ENCODE results near the gene LDHAL6A. TPM values are rescaled to one million over a fixed set of nuclear protein-coding genes. Genes with fewer than 3 reads are reported as not detected.

LDHAL6A gene
- total and polyA plus RNA-seq, 5 donors from 2014 or later, result 0.08 TPM; not detected in 4

GRCh38 chr11:18466402-18466801 is 10.7 kb downstream of the LDHAL6A start:
- Histone ChIP-seq H3K4me1 (ENCODE audit: control insufficient read depth, insufficient read depth, low read length, poor library complexity, severe bottlenecking) (no peaks in the 10 kb centered on the region), H3K27me3 (ENCODE audit: control insufficient read depth, insufficient read depth, low read length) (no peaks in the 10 kb centered on the region), H3K27ac (ENCODE audit: insufficient read depth, low read length, poor library complexity, severe bottlenecking) (no peak overlapping the region), H3K4me3 (ENCODE audit: low read depth, low read length) (no peak overlapping the region), H3K36me3 (ENCODE audit: control insufficient read depth, insufficient read depth, low read length) (no peaks in the 10 kb centered on the region), H3K9me3 (ENCODE audit: control insufficient read depth in 2 of 2, low read length in 2 of 2) (no peaks in the 10 kb centered on the region)
- DNase-seq (no peak), ATAC-seq (ENCODE audit: low read depth in 2 of 2) (no peak)
- H3K4me1 Mint-ChIP-seq, result no peaks in the 10 kb centered on the region
- no peaks in the 10 kb centered on the region for H3K9me3 Mint-ChIP-seq
- no peak overlapping the region for H3K27ac Mint-ChIP-seq
- H3K36me3 Mint-ChIP-seq, result no peaks in the 10 kb centered on the region
- no peak overlapping the region for H3K4me3 Mint-ChIP-seq
- no peaks in the 10 kb centered on the region for H3K27me3 Mint-ChIP-seq

GRCh38 chr11:18468059-18468458 is 12.4 kb downstream of the LDHAL6A start:
- Histone ChIP-seq H3K27me3 (ENCODE audit: control insufficient read depth, insufficient read depth, low read length) (no peaks in the 10 kb centered on the region), H3K36me3 (ENCODE audit: control insufficient read depth, insufficient read depth, low read length) (no peaks in the 10 kb centered on the region), H3K9me3 (ENCODE audit: control insufficient read depth in 2 of 2, low read length in 2 of 2) (no peaks in the 10 kb centered on the region), H3K4me3 (ENCODE audit: low read depth, low read length) (no peak overlapping the region), H3K4me1 (ENCODE audit: control insufficient read depth, insufficient read depth, low read length, poor library complexity, severe bottlenecking) (no peaks in the 10 kb centered on the region), H3K27ac (ENCODE audit: insufficient read depth, low read length, poor library complexity, severe bottlenecking) (no peak overlapping the region)
- Mint-ChIP-seq H3K27me3 (no peaks in the 10 kb centered on the region), H3K9me3 (no peaks in the 10 kb centered on the region), H3K4me1 (no peaks in the 10 kb centered on the region), H3K4me3 (no peak overlapping the region), H3K36me3 (peaks cover 3% of the 10 kb centered on the region), H3K27ac (no peak overlapping the region)
- DNase-seq, result no peak
- ATAC-seq (ENCODE audit: low read depth in 2 of 2), result no peak

- Mint-ChIP-seq H3K36me3 (peaks cover 8% of the 10 kb centered on the region), H3K27me3 (no peaks in the 10 kb centered on the region), H3K4me3 (no peak overlapping the region), H3K4me1 (no peaks in the 10 kb centered on the region), H3K9me3 (no peaks in the 10 kb centered on the region), H3K27ac (no peak overlapping the region)
- Histone ChIP-seq H3K27me3 (ENCODE audit: control insufficient read depth, insufficient read depth, low read length) (no peaks in the 10 kb centered on the region), H3K9me3 (ENCODE audit: control insufficient read depth in 2 of 2, low read length in 2 of 2) (no peaks in the 10 kb centered on the region), H3K4me1 (ENCODE audit: control insufficient read depth, insufficient read depth, low read length, poor library complexity, severe bottlenecking) (no peaks in the 10 kb centered on the region), H3K4me3 (ENCODE audit: low read depth, low read length) (no peak overlapping the region), H3K36me3 (ENCODE audit: control insufficient read depth, insufficient read depth, low read length) (no peaks in the 10 kb centered on the region), H3K27ac (ENCODE audit: insufficient read depth, low read length, poor library complexity, severe bottlenecking) (no peak overlapping the region)
- ATAC-seq (ENCODE audit: low read depth in 2 of 2), result no peak
- peak in 1 of 3 donors; percentile 4 for DNase-seq
Observed at GRCh38 chr11:18468961-18469360, 13.3 kb downstream of the LDHAL6A start.

GRCh38 chr11:18471995-18472394 is 16.3 kb downstream of the LDHAL6A start:
- H3K4me1 ChIP-seq (ENCODE audit: control insufficient read depth, insufficient read depth, low read length, poor library complexity, severe bottlenecking), result no peaks in the 10 kb centered on the region
- peaks cover 19% of the 10 kb centered on the region for H3K36me3 ChIP-seq (ENCODE audit: control insufficient read depth, insufficient read depth, low read length)
- H3K9me3 ChIP-seq (ENCODE audit: control insufficient read depth in 2 of 2, low read length in 2 of 2), result no peaks in the 10 kb centered on the region
- no peak for ATAC-seq (ENCODE audit: low read depth in 2 of 2)
- Mint-ChIP-seq H3K4me1 (no peaks in the 10 kb centered on the region), H3K27me3 (no peaks in the 10 kb centered on the region), H3K36me3 (peaks cover 17% of the 10 kb centered on the region), H3K9me3 (no peaks in the 10 kb centered on the region), H3K4me3 (no peak overlapping the region), H3K27ac (peak overlapping the region in 1 of 3 donors; percentile 32)
- H3K27me3 ChIP-seq (ENCODE audit: control insufficient read depth, insufficient read depth, low read length), result no peaks in the 10 kb centered on the region
- H3K27ac ChIP-seq (ENCODE audit: insufficient read depth, low read length, poor library complexity, severe bottlenecking), result no peak overlapping the region
- no peak overlapping the region for H3K4me3 ChIP-seq (ENCODE audit: low read depth, low read length)
- DNase-seq, result no peak

- H3K36me3 ChIP-seq (ENCODE audit: control insufficient read depth, insufficient read depth, low read length), result peaks cover 25% of the 10 kb centered on the region
- peaks cover 19% of the 10 kb centered on the region for H3K36me3 Mint-ChIP-seq
- DNase-seq, result no peak
Observed at GRCh38 chr11:18472587-18472986, 16.9 kb downstream of the LDHAL6A start.

GRCh38 chr11:18479063-18479462 is 23.4 kb downstream of the LDHAL6A start:
- ATAC-seq (ENCODE audit: low read depth in 2 of 2), result no peak
- Histone ChIP-seq H3K4me3 (ENCODE audit: low read depth, low read length) (no peak overlapping the region), H3K27ac (ENCODE audit: insufficient read depth, low read length, poor library complexity, severe bottlenecking) (no peak overlapping the region), H3K9me3 (ENCODE audit: control insufficient read depth in 2 of 2, low read length in 2 of 2) (no peaks in the 10 kb centered on the region), H3K36me3 (ENCODE audit: control insufficient read depth, insufficient read depth, low read length) (peaks cover 85% of the 10 kb centered on the region), H3K27me3 (ENCODE audit: control insufficient read depth, insufficient read depth, low read length) (no peaks in the 10 kb centered on the region), H3K4me1 (ENCODE audit: control insufficient read depth, insufficient read depth, low read length, poor library complexity, severe bottlenecking) (no peaks in the 10 kb centered on the region)
- no peak for DNase-seq
- no peak overlapping the region for H3K4me3 Mint-ChIP-seq
- H3K9me3 Mint-ChIP-seq, result no peaks in the 10 kb centered on the region
- H3K36me3 Mint-ChIP-seq, result peaks cover 56% of the 10 kb centered on the region
- no peaks in the 10 kb centered on the region for H3K27me3 Mint-ChIP-seq
- peak overlapping the region in 1 of 3 donors; percentile 5 for H3K27ac Mint-ChIP-seq
- H3K4me1 Mint-ChIP-seq, result peaks cover 0 to 5% (median 1%) of the 10 kb centered on the region in 4 donors

More at GRCh38 chr11:18472587-18472986, 16.9 kb downstream of the LDHAL6A start:
- no peaks in the 10 kb centered on the region for H3K4me1 Mint-ChIP-seq
- Histone ChIP-seq H3K4me3 (ENCODE audit: low read depth, low read length) (no peak overlapping the region), H3K4me1 (ENCODE audit: control insufficient read depth, insufficient read depth, low read length, poor library complexity, severe bottlenecking) (no peaks in the 10 kb centered on the region), H3K27ac (ENCODE audit: insufficient read depth, low read length, poor library complexity, severe bottlenecking) (no peak overlapping the region), H3K27me3 (ENCODE audit: control insufficient read depth, insufficient read depth, low read length) (no peaks in the 10 kb centered on the region), H3K9me3 (ENCODE audit: control insufficient read depth in 2 of 2, low read length in 2 of 2) (no peaks in the 10 kb centered on the region)
- H3K27me3 Mint-ChIP-seq, result no peaks in the 10 kb centered on the region
- H3K9me3 Mint-ChIP-seq, result no peaks in the 10 kb centered on the region
- ATAC-seq (ENCODE audit: low read depth in 2 of 2), result no peak
- H3K27ac Mint-ChIP-seq, result no peak overlapping the region
- no peak overlapping the region for H3K4me3 Mint-ChIP-seq

GRCh38 chr11:18485913-18486528 is 30.4 kb downstream of the LDHAL6A start:
- ATAC-seq (ENCODE audit: low read depth in 2 of 2) (no peak), DNase-seq (no peak)
- Mint-ChIP-seq H3K36me3 (peaks cover 47% of the 10 kb centered on the region), H3K4me3 (no peak overlapping the region), H3K4me1 (peaks cover 2 to 15% (median 6%) of the 10 kb centered on the region in 4 donors), H3K27me3 (no peaks in the 10 kb centered on the region), H3K27ac (no peak overlapping the region), H3K9me3 (peaks cover 0 to 1% (median 0%) of the 10 kb centered on the region in 7 donors)
- Histone ChIP-seq H3K36me3 (ENCODE audit: control insufficient read depth, insufficient read depth, low read length) (peaks cover 69% of the 10 kb centered on the region), H3K4me1 (ENCODE audit: control insufficient read depth, insufficient read depth, low read length, poor library complexity, severe bottlenecking) (no peaks in the 10 kb centered on the region), H3K27me3 (ENCODE audit: control insufficient read depth, insufficient read depth, low read length) (no peaks in the 10 kb centered on the region), H3K4me3 (ENCODE audit: low read depth, low read length) (no peak overlapping the region), H3K9me3 (ENCODE audit: control insufficient read depth in 2 of 2, low read length in 2 of 2) (no peaks in the 10 kb centered on the region), H3K27ac (ENCODE audit: insufficient read depth, low read length, poor library complexity, severe bottlenecking) (no peak overlapping the region)

- Histone ChIP-seq H3K4me1 (ENCODE audit: control insufficient read depth, insufficient read depth, low read length, poor library complexity, severe bottlenecking) (no peaks in the 10 kb centered on the region), H3K4me3 (ENCODE audit: low read depth, low read length) (no peak overlapping the region), H3K27ac (ENCODE audit: insufficient read depth, low read length, poor library complexity, severe bottlenecking) (no peak overlapping the region), H3K9me3 (ENCODE audit: control insufficient read depth in 2 of 2, low read length in 2 of 2) (no peaks in the 10 kb centered on the region), H3K36me3 (ENCODE audit: control insufficient read depth, insufficient read depth, low read length) (peaks cover 63% of the 10 kb centered on the region), H3K27me3 (ENCODE audit: control insufficient read depth, insufficient read depth, low read length) (no peaks in the 10 kb centered on the region)
- Mint-ChIP-seq H3K27ac (peak overlapping the region in 1 of 3 donors; percentile 67), H3K4me1 (peaks cover 0 to 34% (median 15%) of the 10 kb centered on the region in 4 donors), H3K4me3 (no peak overlapping the region), H3K9me3 (peaks cover 0 to 1% (median 0%) of the 10 kb centered on the region in 7 donors), H3K36me3 (peaks cover 42% of the 10 kb centered on the region), H3K27me3 (no peaks in the 10 kb centered on the region)
- DNase-seq, result no peak
- ATAC-seq (ENCODE audit: low read depth in 2 of 2), result no peak
Observed at GRCh38 chr11:18490319-18490718, 34.7 kb downstream of the LDHAL6A start.
